Ishikawa (cell line): ENCODE results near the gene POLR3K.

Source experiments
- CEBPB ChIP-seq: IDR thresholded peaks from 2 replicates; pipeline ENCODE4 v1.6.1; 2012
- CREB1 ChIP-seq: IDR thresholded peaks from 2 replicates; pipeline ENCODE4 v1.6.1; 2012; ENCODE audit warnings: low read depth
- EGR1 ChIP-seq: IDR thresholded peaks from 2 replicates; pipeline ENCODE4 v1.6.1; 2012
- EP300 ChIP-seq: IDR thresholded peaks from 2 replicates; pipeline ENCODE4 v1.6.1; 2012; ENCODE audit warnings: borderline replicate concordance
- FOXM1 ChIP-seq: IDR thresholded peaks from 2 replicates; pipeline ENCODE4 v1.6.1; 2012; ENCODE audit warnings: low read depth, borderline replicate concordance
- MAX ChIP-seq: IDR thresholded peaks from 2 replicates; pipeline ENCODE4 v1.6.1; 2012
- NFIC ChIP-seq: IDR thresholded peaks from 2 replicates; pipeline ENCODE4 v1.6.1; 2012
- RAD21 ChIP-seq: IDR thresholded peaks from 2 replicates; pipeline ENCODE4 v1.6.1; 2012; ENCODE audit warnings: low read depth
- REST ChIP-seq: IDR thresholded peaks from 2 replicates; pipeline ENCODE4 v1.6.1; 2012; ENCODE audit warnings: low read depth, mild to moderate bottlenecking
- TAF1 ChIP-seq: IDR thresholded peaks from 2 replicates; pipeline ENCODE4 v1.6.1; 2012; ENCODE audit warnings: low read depth, mild to moderate bottlenecking
- TCF12 ChIP-seq: IDR thresholded peaks from 2 replicates; pipeline ENCODE4 v1.6.1; 2012; ENCODE audit warnings: low read depth
- TEAD4 ChIP-seq: IDR thresholded peaks from 2 replicates; pipeline ENCODE4 v1.6.1; 2012
- USF1 ChIP-seq: IDR thresholded peaks from 2 replicates; pipeline ENCODE4 v1.6.1; 2012
- YY1 ChIP-seq: IDR thresholded peaks from 2 replicates; pipeline ENCODE4 v1.6.1; 2012; ENCODE audit warnings: low read depth
- ZBTB7A ChIP-seq: IDR thresholded peaks from 2 replicates; pipeline ENCODE4 v1.6.1; 2012; ENCODE audit warnings: low read depth

The POLR3K gene

GRCh38 chr16:83060-83603, 29.7 kb upstream of the POLR3K start:
- TF ChIP-seq EGR1 (no peak), CEBPB (no peak), TEAD4 (no peak), TAF1 (no peak), TCF12 (no peak), RAD21 (no peak), USF1 (no peak), YY1 (no peak), NFIC (no peak)

- TF ChIP-seq ZBTB7A (no peak), RAD21 (no peak), CEBPB (no peak), YY1 (no peak), REST (no peak), CREB1 (no peak), EGR1 (no peak)
Measured at GRCh38 chr16:79151-80054, 26.0 kb upstream of the POLR3K start.

GRCh38 chr16:78444-79150, 25.2 kb upstream of the POLR3K start:
- TF ChIP-seq RAD21 (no peak), CREB1 (no peak), TCF12 (no peak)

GRCh38 chr16:77807-78443, 24.5 kb upstream of the POLR3K start, which contains the start of gene MPG:
Gene MPG (plus strand): TSS chr16:78225. CDS start chr16:78310, 85 bp downstream.
- no peak for TF ChIP-seq REST
- TF ChIP-seq USF1: peak; percentile 70; the same call in 1 of the 2 replicates
- TF ChIP-seq TCF12: no peak; the same call in 1 of the 2 replicates
- TF ChIP-seq CREB1: no peak
- no peak for TF ChIP-seq RAD21
- TF ChIP-seq EGR1: 0 out of 2 replicates have a peak, but pooled peaks have one; percentile 25
- TF ChIP-seq YY1: no peak
- no peak for TF ChIP-seq NFIC
- TF ChIP-seq FOXM1: no peak
- TF ChIP-seq MAX: peak; percentile 87
- TF ChIP-seq TEAD4: no peak
- TF ChIP-seq TAF1: peak; percentile 75; the same call in 1 of the 2 replicates
- TF ChIP-seq ZBTB7A: peak; percentile 21; the same call in 1 of the 2 replicates
- TF ChIP-seq CEBPB: no peak
- no peak for TF ChIP-seq EP300

- no peak for TF ChIP-seq FOXM1
- no peak for TF ChIP-seq TCF12
- TF ChIP-seq CREB1: no peak
- no peak for TF ChIP-seq TAF1
- TF ChIP-seq ZBTB7A: no peak
- no peak for TF ChIP-seq TEAD4
Measured at GRCh38 chr16:77273-77806, 23.9 kb upstream of the POLR3K start.
